Fibroblast of skin of back (primary cell): Measurements from ENCODE around the gene TNS1.

Source experiments
- DNase-seq: peaks from one replicate; pipeline ENCODE4 v3.0.0-alpha.2; 2013

Gene TNS1

GRCh38 chr2:217928324-217929181, 74.2 kb downstream of the TNS1 start:
- DNase-seq: peak; percentile 71

- no peak for DNase-seq
Measured at GRCh38 chr2:217927601-217928323, 75.0 kb downstream of the TNS1 start.

- no peak for DNase-seq
Measured at GRCh38 chr2:217926801-217927200, 76.0 kb downstream of the TNS1 start.

GRCh38 chr2:217924346-217924901, 78.4 kb downstream of the TNS1 start:
- DNase-seq: no peak

- DNase-seq: no peak
Measured at GRCh38 chr2:217923007-217923686, 79.6 kb downstream of the TNS1 start.

GRCh38 chr2:217922101-217923006, 80.4 kb downstream of the TNS1 start:
- peak; percentile 72 for DNase-seq

- peak; percentile 83 for DNase-seq
Measured at GRCh38 chr2:217920879-217921603, 81.8 kb downstream of the TNS1 start.

- DNase-seq: peak; percentile 98
Measured at GRCh38 chr2:217919781-217920351, 82.9 kb downstream of the TNS1 start.

GRCh38 chr2:217919204-217919603, 83.6 kb downstream of the TNS1 start:
- DNase-seq: no peak

GRCh38 chr2:217918308-217919024, 84.3 kb downstream of the TNS1 start:
- DNase-seq: peak; percentile 60

- no peak for DNase-seq
Measured at GRCh38 chr2:217916504-217917254, 86.1 kb downstream of the TNS1 start.

GRCh38 chr2:217915706-217916105, 87.1 kb downstream of the TNS1 start:
- DNase-seq: no peak

GRCh38 chr2:217914878-217915277, 87.9 kb downstream of the TNS1 start:
- no peak for DNase-seq

GRCh38 chr2:217914078-217914477, 88.7 kb downstream of the TNS1 start:
- no peak for DNase-seq

- DNase-seq: no peak
Measured at GRCh38 chr2:217913436-217913835, 89.4 kb downstream of the TNS1 start.

GRCh38 chr2:217912098-217913024, 90.4 kb downstream of the TNS1 start:
- DNase-seq: no peak

GRCh38 chr2:217911283-217912097, 91.3 kb downstream of the TNS1 start:
- no peak for DNase-seq
